Middle frontal gyrus (tissue), 1 donor: Measurements from ENCODE around the gene AP3M1.
A peak's percentile ranks its signal among the peaks of the same experiment; 100 is the strongest.
"Not testable (repeated sequence)": the region's sequence is repeated elsewhere in the genome, so short reads cannot be mapped to it uniquely, and the experiment has no call there.

Source experiments
- DNase-seq: peaks from one replicate; pipeline ENCODE4 v3.0.0-alpha.2; 2015; ENCODE audit warnings: low spot score; ENCODE audit errors: extremely low spot score

Gene AP3M1

DNA sequence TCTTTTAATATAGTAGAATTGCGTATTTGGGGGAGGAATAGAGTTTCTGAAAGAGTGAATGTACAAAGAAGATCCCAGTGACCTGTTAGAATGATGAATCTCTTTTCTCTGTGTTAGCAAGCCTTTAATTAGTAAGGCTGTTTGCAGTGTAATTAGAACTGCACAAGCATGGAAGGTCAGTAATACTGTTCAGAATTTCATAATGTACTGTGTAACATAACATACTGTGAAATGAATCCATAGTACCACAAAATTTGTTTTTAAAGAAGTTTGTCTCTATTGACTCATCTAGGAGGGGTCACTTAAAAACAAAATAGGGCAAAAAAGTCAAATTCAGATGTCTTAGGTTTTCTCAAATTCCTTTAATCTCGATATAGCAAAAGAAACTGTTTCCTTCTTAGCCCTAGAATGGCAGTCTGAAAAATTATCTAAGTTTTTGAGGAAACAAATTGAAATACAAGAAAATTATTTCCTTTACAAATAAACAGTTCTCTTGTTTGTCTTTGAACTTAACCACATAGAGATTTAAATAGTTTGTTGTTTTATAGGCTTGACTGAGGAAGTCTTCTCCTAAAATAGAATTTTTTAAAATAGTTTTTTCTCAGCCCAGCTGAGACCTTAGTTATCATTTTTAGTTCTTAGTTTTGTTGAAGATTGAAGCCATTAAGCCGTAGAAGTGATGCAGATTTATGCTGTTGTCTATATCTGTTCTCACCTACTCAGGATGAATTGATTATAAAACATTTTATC, 12.9 kb upstream of the AP3M1 start:
- no peak for DNase-seq

DNA sequence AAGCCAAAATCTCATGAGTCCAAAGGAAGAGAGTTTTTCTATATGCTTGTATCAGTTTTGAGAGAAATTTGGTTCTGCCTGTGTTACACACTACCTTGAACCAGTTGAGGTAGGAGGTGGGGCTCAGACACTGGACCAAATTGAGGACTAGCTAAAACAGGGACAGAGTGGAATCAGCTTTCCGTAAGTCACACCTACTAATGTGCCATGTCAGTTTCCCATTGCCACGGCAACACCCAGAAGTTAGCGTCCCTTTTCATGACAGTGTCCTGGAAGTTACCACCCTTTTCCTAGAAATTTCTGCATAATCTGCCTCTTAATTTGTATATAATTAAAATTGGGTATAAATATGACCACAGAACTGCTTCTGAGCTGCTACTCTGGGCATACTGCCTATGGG, 9.4 kb upstream of the AP3M1 start:
- no peak for DNase-seq

GRCh38 chr10:74156919-74157289, 6.3 kb upstream of the AP3M1 start:
- no peak for DNase-seq

- no peak for DNase-seq
Measured at GRCh38 chr10:74153676-74154075, 3.0 kb upstream of the AP3M1 start.

GRCh38 chr10:74153123-74153522, 2.5 kb upstream of the AP3M1 start:
- DNase-seq, result no peak

DNA sequence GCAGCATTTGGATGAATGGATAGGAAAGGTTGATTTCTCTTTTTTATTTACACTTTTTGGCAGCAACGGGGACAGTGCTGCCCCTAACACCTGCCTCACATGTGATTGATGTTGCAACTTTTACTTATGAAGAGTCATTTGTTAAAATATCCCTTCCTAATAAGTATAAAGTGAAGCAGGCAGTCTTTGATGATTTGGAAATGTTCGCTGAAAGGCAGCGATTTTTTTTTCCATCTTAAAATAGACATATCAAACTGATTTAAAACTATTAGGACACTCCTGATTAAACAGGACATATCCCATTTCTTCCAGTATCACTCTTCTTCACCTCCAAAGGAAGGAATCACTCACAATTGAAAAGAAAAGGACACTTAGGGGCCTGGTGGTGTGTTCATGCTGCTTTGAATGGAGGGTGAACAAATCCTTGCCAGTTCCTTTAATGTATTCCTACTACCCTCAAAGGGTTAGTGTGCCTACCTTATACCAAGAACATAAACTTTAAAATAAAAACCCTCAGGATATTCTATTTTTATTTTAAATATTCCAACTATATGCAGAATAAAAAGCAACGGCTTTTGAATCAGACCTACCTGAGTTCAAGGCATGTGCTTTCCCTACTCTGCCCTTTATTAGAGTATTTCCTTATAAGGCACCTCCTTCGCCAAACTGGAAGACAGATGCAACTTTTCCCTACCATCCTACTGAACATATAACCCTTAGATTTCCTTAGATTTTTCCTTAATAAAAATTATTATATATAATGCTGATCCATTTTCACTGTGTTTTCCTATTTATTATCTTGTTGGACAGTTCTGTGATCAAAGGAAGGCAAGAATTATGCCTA, 1.5 kb upstream of the AP3M1 start:
- no peak for DNase-seq

DNA sequence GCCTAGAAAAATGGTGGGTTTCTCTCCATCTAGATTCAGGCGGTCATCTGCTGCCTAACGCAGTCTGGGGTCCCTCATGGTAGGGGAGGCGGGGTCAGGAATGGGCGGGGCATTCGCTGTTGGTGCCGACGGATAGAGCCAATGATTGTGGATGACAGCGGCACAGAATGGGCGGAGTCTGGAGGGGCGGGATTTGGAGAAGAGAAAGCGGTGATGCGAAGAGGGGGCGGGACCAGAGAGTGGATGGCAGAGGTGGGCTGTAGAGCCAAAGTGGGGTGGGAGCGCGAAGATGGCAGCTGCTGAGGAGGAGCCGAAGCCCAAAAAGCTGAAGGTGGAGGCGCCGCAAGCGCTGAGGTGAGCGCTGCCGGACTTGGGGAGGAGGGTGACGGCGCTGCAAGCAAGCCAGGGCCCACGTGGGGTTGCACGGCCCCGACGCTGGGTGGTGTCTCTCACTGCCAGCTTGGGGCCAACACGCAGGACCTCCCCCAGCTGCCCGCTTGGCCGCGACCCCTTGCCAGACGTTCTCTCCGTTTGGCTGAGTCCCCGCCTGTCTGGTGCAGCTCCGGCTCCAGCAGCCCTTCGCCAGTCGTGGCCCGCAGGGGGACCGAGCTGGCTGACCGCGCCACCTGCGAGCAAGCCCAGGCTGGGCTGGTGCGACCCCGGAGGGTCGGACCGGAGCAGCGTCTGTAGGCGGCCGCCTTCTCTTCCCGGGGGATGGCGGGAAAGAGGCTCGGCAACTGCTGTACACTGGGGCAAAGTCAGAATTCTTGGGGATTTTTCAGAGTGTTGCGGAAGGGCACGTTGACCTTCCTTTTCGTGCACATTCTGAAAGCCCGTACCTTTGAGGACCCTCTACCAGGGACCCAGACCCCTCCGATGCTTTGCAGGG, 606 bp upstream of the AP3M1 start, which contains the start of gene ADK:
TSS of gene ADK (plus strand) at position 232 of the 889 bp plus-strand sequence. CDS start at position 290, 58 bp downstream.
- DNase-seq, result peak; percentile 97

GRCh38 chr10:74146980-74147379, 3.6 kb downstream of the AP3M1 start:
- not testable (repeated sequence) for DNase-seq

DNA sequence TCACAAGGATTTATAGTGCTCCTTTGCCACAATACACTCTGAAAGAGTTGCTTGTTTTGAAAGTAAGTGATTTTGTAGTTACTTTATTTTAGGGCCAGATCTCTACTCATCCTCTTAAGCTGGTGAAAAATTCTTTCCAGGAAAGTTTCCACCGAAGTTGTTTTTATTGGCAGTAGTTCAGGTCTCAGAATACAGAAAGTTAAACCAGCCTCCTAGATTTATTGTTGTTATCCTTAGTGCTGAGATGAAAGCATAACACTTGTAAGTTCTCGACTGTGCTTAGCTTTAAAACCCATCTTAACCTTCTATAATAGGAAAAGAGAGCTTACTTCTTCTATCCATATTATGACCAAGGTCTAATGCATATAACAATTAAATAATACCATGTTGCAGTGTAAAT, 5.5 kb downstream of the AP3M1 start:
- no peak for DNase-seq

GRCh38 chr10:74140553-74140952, 10.1 kb downstream of the AP3M1 start:
- DNase-seq, result no peak

- no peak for DNase-seq
Measured at GRCh38 chr10:74139981-74140380, 10.6 kb downstream of the AP3M1 start.

GRCh38 chr10:74138596-74138995, 12.0 kb downstream of the AP3M1 start:
- not testable (repeated sequence) for DNase-seq

DNA sequence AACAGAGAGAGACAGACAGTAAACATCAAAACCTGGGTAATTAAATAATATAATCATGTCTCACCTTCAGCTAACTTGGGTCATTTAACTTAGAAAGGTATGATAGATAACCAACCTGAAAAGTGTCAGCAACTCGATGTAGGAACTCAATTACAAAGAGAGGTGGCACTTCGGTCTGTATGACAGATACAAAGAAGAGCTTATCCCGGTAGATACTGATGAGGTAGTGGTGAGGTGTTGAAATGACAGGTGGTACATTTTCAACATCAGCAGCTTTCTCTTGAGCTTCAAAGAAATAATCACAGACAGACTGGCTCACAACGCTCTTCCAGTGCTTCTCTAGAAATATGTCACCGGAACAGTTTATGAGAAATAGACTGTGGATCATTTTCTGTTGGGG, 12.6 kb downstream of the AP3M1 start:
- no peak for DNase-seq

DNA sequence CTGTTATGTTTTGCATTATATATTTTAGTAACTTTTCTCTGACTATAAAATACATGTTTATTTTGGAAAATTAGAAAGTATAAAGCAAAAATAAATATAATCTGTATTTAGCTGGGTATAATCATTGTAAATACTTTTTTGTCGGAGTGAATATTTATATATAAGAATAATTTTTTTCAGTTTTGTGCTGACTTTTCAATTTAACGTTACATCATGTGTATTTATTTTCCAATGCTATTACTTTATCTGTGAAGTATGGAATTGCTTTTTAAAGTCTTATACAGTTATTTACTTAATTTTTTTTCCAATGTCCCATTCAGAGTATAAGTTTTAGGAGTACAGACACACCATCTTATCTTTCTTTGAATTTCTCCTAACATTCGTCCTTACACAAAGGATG, 15.2 kb downstream of the AP3M1 start:
- no peak for DNase-seq

GRCh38 chr10:74133923-74134820, 16.5 kb downstream of the AP3M1 start:
- DNase-seq, result no peak

- DNase-seq, result no peak
Measured at GRCh38 chr10:74123081-74123480, 27.5 kb downstream of the AP3M1 start.

- DNase-seq, result no peak
Measured at GRCh38 chr10:74122060-74122459, 28.6 kb downstream of the AP3M1 start.

DNA sequence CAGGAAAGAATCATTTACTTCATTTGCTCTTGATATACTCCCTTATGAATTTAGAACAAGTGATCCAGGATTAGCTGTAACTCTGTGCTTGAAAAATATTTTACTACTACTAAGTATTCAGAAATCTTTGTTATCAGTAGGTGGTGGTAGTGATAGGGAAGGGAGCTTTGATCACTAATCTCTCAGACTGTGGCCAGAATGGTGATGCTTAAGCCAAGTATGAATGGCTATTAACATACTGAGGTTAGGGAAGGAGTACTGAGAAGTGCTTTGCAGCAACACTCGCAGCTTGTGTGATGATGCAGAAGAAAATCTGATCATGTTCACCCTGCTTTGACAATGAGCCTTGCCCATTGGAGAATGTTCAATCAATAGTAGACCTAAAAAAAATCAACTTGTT, 29.3 kb downstream of the AP3M1 start:
- no peak for DNase-seq

DNA sequence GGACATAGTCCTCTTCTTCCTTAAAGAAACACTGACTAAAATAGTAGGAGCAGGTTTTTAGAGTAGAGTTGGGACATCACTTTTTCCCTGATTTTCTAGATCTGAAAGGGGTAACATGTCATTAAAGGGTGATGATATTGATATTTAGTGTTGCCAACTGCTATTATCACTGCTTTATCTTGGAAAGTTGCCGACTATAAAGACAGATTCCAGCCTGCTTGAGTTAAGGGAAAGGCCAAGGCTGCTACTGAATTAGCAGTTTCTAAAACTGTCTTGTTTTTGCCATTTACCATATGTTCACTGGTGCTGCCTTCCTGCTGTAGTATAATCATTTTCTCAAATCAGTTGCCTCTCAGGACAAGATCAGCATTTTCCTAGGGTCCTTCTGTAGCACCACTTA, 29.7 kb downstream of the AP3M1 start:
- no peak for DNase-seq

GRCh38 chr10:74118804-74119203, 31.8 kb downstream of the AP3M1 start:
- DNase-seq, result no peak

- DNase-seq, result no peak
Measured at GRCh38 chr10:74117738-74118137, 32.9 kb downstream of the AP3M1 start.
